HG03558 (cell line): Measurements from ENCODE around the gene LANCL2.
"Not testable (repeated sequence)": the region's sequence is repeated elsewhere in the genome, so short reads cannot be mapped to it uniquely, and the experiment has no call there.

Source experiments
- ATAC-seq: cut with Tn5 transposase; IDR thresholded peaks from one replicate; pipeline ENCODE4 v1.9.1; 2021; ENCODE audit warnings: moderate number of reproducible peaks; ENCODE audit not compliant: unreplicated experiment; ENCODE audit errors: extremely low read depth

LANCL2 gene

GRCh38 chr7:55365205-55365674 is at the start of gene LANCL2:
LANCL2 (plus strand) TSS chr7:55365337; CDS start chr7:55366026, 689 bp downstream.
- ATAC-seq: peak; percentile 21

GRCh38 chr7:55325371-55325792 is 39.8 kb upstream of the LANCL2 start:
- no peak for ATAC-seq

- ATAC-seq: no peak
Measured at GRCh38 chr7:55326081-55326835, 38.9 kb upstream of the LANCL2 start.

- ATAC-seq: no peak
Measured at GRCh38 chr7:55326945-55327626, 38.1 kb upstream of the LANCL2 start.

GRCh38 chr7:55335151-55335550 is 30.0 kb upstream of the LANCL2 start:
- ATAC-seq: no peak

- ATAC-seq: no peak
Measured at GRCh38 chr7:55335786-55336185, 29.4 kb upstream of the LANCL2 start.

- no peak for ATAC-seq
Measured at GRCh38 chr7:55336540-55336939, 28.6 kb upstream of the LANCL2 start.

GRCh38 chr7:55339033-55340000 is 25.8 kb upstream of the LANCL2 start:
- ATAC-seq: no peak

- no peak for ATAC-seq
Measured at GRCh38 chr7:55342216-55342871, 22.8 kb upstream of the LANCL2 start.

- ATAC-seq: no peak
Measured at GRCh38 chr7:55343002-55343781, 21.9 kb upstream of the LANCL2 start.

GRCh38 chr7:55343860-55344606 is 21.1 kb upstream of the LANCL2 start:
- no peak for ATAC-seq

- no peak for ATAC-seq
Measured at GRCh38 chr7:55344840-55345239, 20.3 kb upstream of the LANCL2 start.

- no peak for ATAC-seq
Measured at GRCh38 chr7:55345292-55345691, 19.8 kb upstream of the LANCL2 start.

GRCh38 chr7:55348502-55348901 is 16.6 kb upstream of the LANCL2 start:
- ATAC-seq: no peak

GRCh38 chr7:55349121-55349520 is 16.0 kb upstream of the LANCL2 start:
- no peak for ATAC-seq

- ATAC-seq: no peak
Measured at GRCh38 chr7:55350281-55350680, 14.9 kb upstream of the LANCL2 start.

- ATAC-seq: no peak
Measured at GRCh38 chr7:55351263-55351662, 13.9 kb upstream of the LANCL2 start.

GRCh38 chr7:55352947-55353273 is 12.2 kb upstream of the LANCL2 start:
- ATAC-seq: not testable (repeated sequence)

GRCh38 chr7:55360486-55360885 is 4.7 kb upstream of the LANCL2 start:
- ATAC-seq: no peak
